Embryonic facial prominence (tissue), 1 donor: ENCODE measurements around the gene TMEM218.
"Not testable (repeated sequence)": the region's sequence is repeated elsewhere in the genome, so short reads cannot be mapped to it uniquely, and the experiment has no call there.

ENCODE experiments used
- DNase-seq: peaks from one replicate; pipeline ENCODE4 v3.0.0-alpha.2; 2016; ENCODE audit errors: extremely low spot score

Gene TMEM218

GRCh38 chr11:125056111-125056510 lies 55.3 kb downstream of the TMEM218 start:
- DNase-seq, result not testable (repeated sequence)

GRCh38 chr11:125055107-125055715 lies 56.2 kb downstream of the TMEM218 start:
- no peak for DNase-seq

- DNase-seq, result no peak
These were observed 58.3 kb downstream of the TMEM218 start for GRCh38 chr11:125053167-125053566.

GRCh38 chr11:125052047-125052446 lies 59.4 kb downstream of the TMEM218 start:
- DNase-seq, result no peak

GRCh38 chr11:125049164-125049792 lies 62.1 kb downstream of the TMEM218 start:
- DNase-seq, result no peak
